Adrenal gland (tissue), 5 donors: ENCODE data around the gene FFAR2.
"Not testable (repeated sequence)": the region's sequence is repeated elsewhere in the genome, so short reads cannot be mapped to it uniquely, and the experiment has no call there.

Source experiments
- CTCF ChIP-seq, 6 experiments: fragments of 450-650 bp in 4 of 6; fragments of 200-600 bp in 2 of 6; sonication (generic) in 1 of 6; IDR thresholded peaks; 1 replicate in 5 of 6; 2 replicates in 1 of 6; pipeline versions ENCODE4 v1.5.1 to v1.8.0; 2016 to 2021; ENCODE audit warnings: antibody characterized with exemption in 6 of 6, mild to moderate bottlenecking in 2 of 6, moderate library complexity in 1 of 6
- POLR2A ChIP-seq, 2 donors: fragments of 450-650 bp; IDR thresholded peaks; one replicate each; pipeline ENCODE4 v1.6.1; 2017; ENCODE audit warnings: antibody characterized with exemption in 2 of 2, mild to moderate bottlenecking in 2 of 2, moderate library complexity in 1 of 2
- donor health status: DM: no; HTN: no; CAD: no.

- TF ChIP-seq POLR2A, CTCF (IDR thresholded peaks at IDR 0.05): not testable (repeated sequence)
These were observed 14.9 kb downstream of the FFAR2 start for GRCh38 chr19:35462956-35463355.
